Fibroblast of lung (primary cell): ENCODE data around the gene CARHSP1.

Source experiments
- CTCF ChIP-seq, 2 donors: IDR thresholded peaks in 1 of 2; conservative IDR thresholded peaks in 1 of 2; 1 replicate in 1 of 2; 2 replicates in 1 of 2; pipeline ENCODE4 v1.5.1; 2011 to 2012; ENCODE audit warnings: low read length in 2 of 2, control low read depth in 1 of 2, inconsistent platforms in 1 of 2, low read depth in 1 of 2, mild to moderate bottlenecking in 1 of 2
- EZH2 ChIP-seq: IDR thresholded peaks from 2 replicates; pipeline ENCODE4 v1.5.1; 2012; ENCODE audit warnings: low read length, control low read depth, mild to moderate bottlenecking; ENCODE audit errors: missing control alignments

- no peak for TF ChIP-seq CTCF (conservative IDR thresholded peaks at IDR 0.05 in 1 of 2, IDR thresholded peaks at IDR 0.05 in 1 of 2; ENCODE audit: low read depth in 1 of 2, low read length in 2 of 2)
- TF ChIP-seq EZH2: no peak
Measured at GRCh38 chr16:8822403-8822802, 46.4 kb downstream of the CARHSP1 start.
